Keratinocyte (primary cell): ENCODE data around the gene RPS15A. TPM values are rescaled to one million over a fixed set of nuclear protein-coding genes. Genes with fewer than 3 reads are reported as not detected.

Experiments
- DNase-seq: peaks from one replicate; pipeline ENCODE4 v3.0.0-alpha.2; 2011; ENCODE audit warnings: low read depth, missing footprints, low spot score
- FAIRE-seq: peaks from 2 replicates; lab custom pipeline; 2011; peaks lifted over from hg19 to GRCh38; lab: Jason Lieb, UNC
- H2AFZ ChIP-seq: 2 replicates; pipeline ENCODE4 v1.6.0; 2012; ENCODE audit warnings: low read length, control low read depth, inconsistent platforms; ENCODE audit not compliant: control insufficient read depth
- H3K27ac ChIP-seq: 2 replicates; pipeline ENCODE4 v1.5.1; 2011; ENCODE audit warnings: low read length; ENCODE audit not compliant: control insufficient read depth, insufficient read depth
- H3K27me3 ChIP-seq: 3 replicates; pipeline ENCODE4 v1.6.0; 2011; ENCODE audit warnings: low read length; ENCODE audit not compliant: control insufficient read depth, insufficient read depth; ENCODE audit errors: extremely low read depth
- H3K36me3 ChIP-seq, 2 experiments: 2 replicates in 1 of 2; 3 replicates in 1 of 2; pipeline ENCODE4 v1.5.1; 2011; ENCODE audit warnings: low read length in 2 of 2, mild to moderate bottlenecking in 1 of 2; ENCODE audit not compliant: control insufficient read depth in 2 of 2, insufficient read depth in 2 of 2; ENCODE audit errors: extremely low read depth in 1 of 2
- H3K4me1 ChIP-seq: 3 replicates; pipeline ENCODE4 v1.5.1; 2011; ENCODE audit warnings: low read length; ENCODE audit not compliant: control insufficient read depth, insufficient read depth; ENCODE audit errors: extremely low read depth
- H3K4me2 ChIP-seq: 3 replicates; pipeline ENCODE4 v1.6.0; 2011; ENCODE audit warnings: low read depth, low read length; ENCODE audit not compliant: control insufficient read depth, insufficient read depth; ENCODE audit errors: extremely low read depth
- H3K4me3 ChIP-seq, 3 experiments: fragments of 200-600 bp in 1 of 3; sonication (generic) in 1 of 3; 2 replicates in 2 of 3; 3 replicates in 1 of 3; pipeline ENCODE4 v1.5.1; 2011 to 2016; ENCODE audit warnings: low read length in 3 of 3, mild to moderate bottlenecking in 3 of 3, control low read depth in 2 of 3, inconsistent platforms in 1 of 3, low read depth in 1 of 3, mixed read lengths in 1 of 3, mixed run types in 1 of 3, moderate library complexity in 1 of 3; ENCODE audit not compliant: control insufficient read depth in 2 of 3, insufficient read depth in 2 of 3; ENCODE audit errors: extremely low read depth in 1 of 3
- H3K79me2 ChIP-seq: 2 replicates; pipeline ENCODE4 v1.6.0; 2012; ENCODE audit warnings: low read length; ENCODE audit not compliant: control insufficient read depth, insufficient read depth
- H3K9ac ChIP-seq: 3 replicates; pipeline ENCODE4 v1.6.0; 2011; ENCODE audit warnings: low read length; ENCODE audit not compliant: control insufficient read depth, insufficient read depth; ENCODE audit errors: extremely low read depth
- H3K9me1 ChIP-seq: 3 replicates; pipeline ENCODE4 v1.6.0; 2011; ENCODE audit warnings: low read length; ENCODE audit not compliant: control insufficient read depth, insufficient read depth; ENCODE audit errors: extremely low read depth
- H3K9me3 ChIP-seq: 2 replicates; pipeline ENCODE4 v1.5.1; 2012; ENCODE audit warnings: low read depth, low read length; ENCODE audit not compliant: control insufficient read depth
- H4K20me1 ChIP-seq: 3 replicates; pipeline ENCODE4 v1.6.0; 2011; ENCODE audit warnings: low read length; ENCODE audit not compliant: control insufficient read depth, insufficient read depth; ENCODE audit errors: extremely low read depth
- EZH2 ChIP-seq: IDR thresholded peaks from one replicate; pipeline ENCODE4 v1.6.1; 2012; ENCODE audit warnings: inconsistent platforms, mild to moderate bottlenecking, low read length, moderate library complexity
- dilution Hi-C: fragments of 300-500 bp; cut with MboI; formaldehyde crosslinking; loops from one replicate; pipeline ENCODE4 v1.7.0; 2020; ENCODE audit warnings: low sequenced_read_pairs; ENCODE audit not compliant: extremely low pct_ligation_motif_present
- polyA plus RNA-seq, 5 experiments: library from polyadenylated mRNA; depleted of rRNA in 3 of 5; stranded (reverse) in 3 of 5; stranded (forward) in 1 of 5; unstranded in 1 of 5; fragments of >200 nt; gene quantifications; 1 replicate in 1 of 5; 2 replicates in 3 of 5; 3 replicates in 1 of 5; pipeline versions ENCODE4 v1.2.1 to v1.2.3, GENCODE V29; 2011 to 2012; ENCODE audit warnings: missing spikeins in 2 of 5, low read depth in 1 of 5, low replicate concordance in 1 of 5
- TF ChIP-seq, protein P1 (sequence below), 3 experiments: IDR thresholded peaks in 1 of 3; conservative IDR thresholded peaks in 1 of 3; optimal IDR thresholded peaks in 1 of 3; 2 replicates in 2 of 3; 3 replicates in 1 of 3; pipeline versions ENCODE3 to v1.5.1; 2011; ENCODE audit warnings: low read length in 3 of 3, mild to moderate bottlenecking in 3 of 3, moderate library complexity in 2 of 3, control low read depth in 1 of 3, inconsistent platforms in 1 of 3; ENCODE audit not compliant: insufficient read depth in 2 of 3; ENCODE audit errors: extremely low read depth in 1 of 3

RPS15A gene
- polyA plus RNA-seq, 1 donor (not counting 4 experiments of a cell fraction or from before 2014, with no cell fraction given): 4,116 TPM

DNA sequence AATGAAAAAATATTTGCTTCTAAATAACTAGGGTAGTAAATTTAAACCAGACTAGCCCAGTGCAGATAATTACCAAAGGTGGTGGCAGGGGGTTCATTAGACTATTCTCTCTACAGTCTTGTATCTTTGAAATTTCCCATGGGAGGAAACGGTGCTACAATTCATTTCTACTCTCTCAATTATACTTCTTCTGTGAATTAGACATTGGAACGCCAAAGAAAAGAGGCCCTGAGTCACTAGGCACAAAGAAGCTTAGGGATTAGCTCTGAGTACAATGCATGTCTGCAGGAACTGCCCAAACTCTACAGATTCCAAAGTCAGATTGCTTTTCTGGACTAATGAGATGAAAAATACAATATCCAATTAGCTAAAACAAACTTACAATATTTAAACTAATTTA, 41.9 kb upstream of the RPS15A start:
- Histone ChIP-seq H3K27ac (no peak overlapping the region), H3K79me2 (no peaks in the 10 kb centered on the region), H3K9me1 (no peaks in the 10 kb centered on the region), H3K4me3 (no peak overlapping the region), H3K4me2 (no peak overlapping the region), H3K4me1 (no peaks in the 10 kb centered on the region), H4K20me1 (no peaks in the 10 kb centered on the region), H3K27me3 (no peaks in the 10 kb centered on the region), H2AFZ (no peak overlapping the region), H3K9ac (no peak overlapping the region), H3K9me3 (no peaks in the 10 kb centered on the region), H3K36me3 (peaks cover 34 to 48% of the 10 kb centered on the region in 2 experiments)
- FAIRE-seq (no peak), DNase-seq (no peak)
- dilution Hi-C loops: loop anchor here (10.0 kb wide), 1 partner anchor 143 kb away; no protein-coding TSS in a partner anchor
- TF ChIP-seq, protein P1, sequence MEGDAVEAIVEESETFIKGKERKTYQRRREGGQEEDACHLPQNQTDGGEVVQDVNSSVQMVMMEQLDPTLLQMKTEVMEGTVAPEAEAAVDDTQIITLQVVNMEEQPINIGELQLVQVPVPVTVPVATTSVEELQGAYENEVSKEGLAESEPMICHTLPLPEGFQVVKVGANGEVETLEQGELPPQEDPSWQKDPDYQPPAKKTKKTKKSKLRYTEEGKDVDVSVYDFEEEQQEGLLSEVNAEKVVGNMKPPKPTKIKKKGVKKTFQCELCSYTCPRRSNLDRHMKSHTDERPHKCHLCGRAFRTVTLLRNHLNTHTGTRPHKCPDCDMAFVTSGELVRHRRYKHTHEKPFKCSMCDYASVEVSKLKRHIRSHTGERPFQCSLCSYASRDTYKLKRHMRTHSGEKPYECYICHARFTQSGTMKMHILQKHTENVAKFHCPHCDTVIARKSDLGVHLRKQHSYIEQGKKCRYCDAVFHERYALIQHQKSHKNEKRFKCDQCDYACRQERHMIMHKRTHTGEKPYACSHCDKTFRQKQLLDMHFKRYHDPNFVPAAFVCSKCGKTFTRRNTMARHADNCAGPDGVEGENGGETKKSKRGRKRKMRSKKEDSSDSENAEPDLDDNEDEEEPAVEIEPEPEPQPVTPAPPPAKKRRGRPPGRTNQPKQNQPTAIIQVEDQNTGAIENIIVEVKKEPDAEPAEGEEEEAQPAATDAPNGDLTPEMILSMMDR (optimal IDR thresholded peaks at IDR 0.05 in 1 of 3, IDR thresholded peaks at IDR 0.05 in 1 of 3, conservative IDR thresholded peaks at IDR 0.05 in 1 of 3; ENCODE audit: extremely low read depth in 1 of 3, insufficient read depth in 2 of 3, low read length in 3 of 3): no peak

DNA sequence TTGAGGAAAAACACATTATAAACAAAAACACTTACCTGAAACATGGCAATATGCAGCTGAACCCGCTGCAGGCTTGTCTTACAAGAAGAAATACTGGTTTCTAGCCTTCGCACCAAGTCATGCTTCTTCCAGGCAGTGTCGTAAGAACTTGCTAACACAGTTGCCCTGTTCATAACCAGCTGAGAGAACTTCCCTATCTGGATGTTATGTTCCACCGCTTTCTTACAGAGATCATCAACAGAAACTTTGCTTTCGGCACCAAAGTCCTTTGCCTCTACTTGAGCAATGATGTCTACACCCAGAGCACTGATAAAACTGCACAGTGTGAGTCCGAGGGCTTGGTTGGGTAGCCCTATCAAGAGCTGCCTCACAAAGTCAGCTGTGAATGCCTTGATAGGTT, 39.1 kb upstream of the RPS15A start:
- Histone ChIP-seq H3K27ac (no peak overlapping the region), H3K79me2 (no peaks in the 10 kb centered on the region), H3K36me3 (peaks cover 23 to 29% of the 10 kb centered on the region in 2 experiments), H3K4me2 (no peak overlapping the region), H3K9me1 (no peaks in the 10 kb centered on the region), H3K9ac (no peak overlapping the region), H2AFZ (no peak overlapping the region), H3K4me1 (no peaks in the 10 kb centered on the region), H4K20me1 (no peaks in the 10 kb centered on the region), H3K4me3 (no peak overlapping the region), H3K27me3 (no peaks in the 10 kb centered on the region), H3K9me3 (no peaks in the 10 kb centered on the region)
- FAIRE-seq (no peak), DNase-seq (no peak)
- TF ChIP-seq, protein P1 (optimal IDR thresholded peaks at IDR 0.05 in 1 of 3, IDR thresholded peaks at IDR 0.05 in 1 of 3, conservative IDR thresholded peaks at IDR 0.05 in 1 of 3; ENCODE audit: extremely low read depth in 1 of 3, insufficient read depth in 2 of 3, low read length in 3 of 3): no peak
- TF ChIP-seq EZH2: no peak
- dilution Hi-C loops: no loop called here
